Activated naive CD8-positive, alpha-beta T cell treated with anti-CD3 and anti-CD28 coated beads for 36 hours (primary cell): ENCODE measurements around the gene CADM2. TPM values are rescaled to one million over a fixed set of nuclear protein-coding genes. Genes with fewer than 3 reads are reported as not detected.

Experiments
- DNase-seq: peaks from one replicate; pipeline ENCODE4 v3.0.0; 2021
- H3K27ac Mint-ChIP-seq: one replicate; pipeline ENCODE4 v1.8.0; 2022; ENCODE audit warnings: mild to moderate bottlenecking, moderate library complexity, mixed read lengths
- H3K27me3 Mint-ChIP-seq: one replicate; pipeline ENCODE4 v1.8.0; 2022; ENCODE audit warnings: mild to moderate bottlenecking, mixed read lengths
- H3K36me3 Mint-ChIP-seq: one replicate; pipeline ENCODE4 v1.8.0; 2021; ENCODE audit warnings: mild to moderate bottlenecking, mixed read lengths
- H3K4me1 Mint-ChIP-seq: one replicate; pipeline ENCODE4 v1.8.0; 2021; ENCODE audit warnings: mixed read lengths
- H3K4me3 Mint-ChIP-seq: one replicate; pipeline ENCODE4 v1.8.0; 2022; ENCODE audit warnings: mild to moderate bottlenecking, moderate library complexity, mixed read lengths
- H3K9me3 Mint-ChIP-seq: one replicate; pipeline ENCODE4 v1.8.0; 2022; ENCODE audit warnings: mixed read lengths
- total RNA-seq, 2 experiments: library from RNA; stranded (reverse); gene quantifications; one replicate each; pipeline ENCODE4 v1.2.3, GENCODE V29; 2021

Gene CADM2
- total RNA-seq, 2 experiments from 2014 or later: 0.21 to 0.40 TPM

DNA sequence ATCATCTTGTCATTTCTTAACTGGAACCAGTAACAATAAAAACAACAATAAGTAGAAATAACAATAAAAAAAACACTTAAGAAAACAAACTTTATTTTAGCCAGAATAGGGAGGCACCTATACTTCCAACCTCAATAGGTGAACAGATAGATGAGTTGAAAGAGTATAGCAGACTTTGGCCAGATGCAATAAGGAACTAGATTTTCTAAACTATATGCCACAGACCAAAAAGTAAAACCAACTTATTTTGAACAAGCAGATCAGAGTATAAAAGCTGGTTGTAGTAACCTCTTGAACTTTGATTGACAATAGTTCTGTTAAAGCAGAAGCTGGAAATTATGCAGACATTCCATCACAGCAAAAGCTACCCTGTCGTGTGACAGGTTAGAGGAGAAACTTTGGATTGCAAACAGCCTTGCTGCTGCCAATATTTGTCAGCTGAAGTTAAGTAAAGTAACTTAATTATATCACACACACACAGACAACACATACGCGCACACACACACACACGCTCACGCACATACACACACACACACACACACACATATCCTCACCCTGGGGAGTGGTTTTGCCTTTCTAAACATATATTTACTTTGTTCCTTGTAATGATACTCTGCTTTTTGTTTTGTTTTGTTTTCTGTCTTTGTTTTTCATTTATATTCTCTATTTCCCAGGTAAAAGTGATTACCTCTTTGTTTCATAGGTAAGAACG, 1128.5 kb downstream of the CADM2 start:
- no peak overlapping the region for H3K4me3 Mint-ChIP-seq
- no peak overlapping the region for H3K27ac Mint-ChIP-seq
- no peaks in the 10 kb centered on the region for H3K4me1 Mint-ChIP-seq
- no peaks in the 10 kb centered on the region for H3K36me3 Mint-ChIP-seq
- DNase-seq: no peak
- peaks cover 11% of the 10 kb centered on the region for H3K9me3 Mint-ChIP-seq
- no peaks in the 10 kb centered on the region for H3K27me3 Mint-ChIP-seq

DNA sequence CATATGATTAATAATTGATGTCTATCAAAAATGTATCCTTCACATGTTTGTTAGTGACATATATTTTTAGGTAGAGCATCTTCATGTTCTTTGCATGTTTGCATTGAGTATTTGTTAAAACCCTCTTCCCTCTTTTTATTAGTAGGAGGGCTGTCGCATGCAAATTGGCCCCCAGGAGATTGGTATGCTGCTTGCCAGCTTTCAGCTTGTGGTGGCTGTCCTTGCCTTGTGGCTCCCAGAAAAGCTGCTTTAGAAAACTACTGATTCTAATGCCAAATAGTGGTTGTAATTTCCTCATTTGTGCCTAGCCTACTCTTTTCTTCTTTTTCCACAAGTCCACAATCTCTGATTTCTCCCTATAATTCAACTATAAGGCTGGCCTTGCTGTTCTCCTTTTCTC, 1145.4 kb downstream of the CADM2 start:
- no peak overlapping the region for H3K4me3 Mint-ChIP-seq
- H3K27ac Mint-ChIP-seq: no peak overlapping the region
- peaks cover 9% of the 10 kb centered on the region for H3K9me3 Mint-ChIP-seq
- no peak for DNase-seq
- H3K36me3 Mint-ChIP-seq: no peaks in the 10 kb centered on the region
- H3K4me1 Mint-ChIP-seq: no peaks in the 10 kb centered on the region
- no peaks in the 10 kb centered on the region for H3K27me3 Mint-ChIP-seq

DNA sequence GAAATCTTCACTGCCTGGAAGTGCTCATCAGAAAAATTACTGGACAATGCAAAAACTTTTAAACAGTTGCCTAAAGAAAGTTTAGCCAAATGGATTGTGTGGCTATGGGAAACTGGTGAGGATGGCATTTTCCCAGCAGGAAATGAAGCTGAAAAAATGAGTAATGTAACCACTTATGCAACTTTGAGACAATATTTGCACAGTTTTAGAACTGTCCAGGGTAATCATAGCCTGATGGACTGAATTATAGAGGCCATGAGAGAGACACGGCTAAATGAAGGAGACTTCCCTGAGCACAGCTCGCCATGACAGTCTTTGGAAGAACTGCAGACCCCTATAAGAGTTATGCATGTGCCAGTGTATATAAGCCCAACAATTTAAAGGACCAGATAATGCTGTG, 1150.6 kb downstream of the CADM2 start:
- DNase-seq: no peak
- Mint-ChIP-seq H3K27ac (no peak overlapping the region), H3K27me3 (no peaks in the 10 kb centered on the region), H3K9me3 (peaks cover 6% of the 10 kb centered on the region), H3K4me1 (no peaks in the 10 kb centered on the region), H3K36me3 (no peaks in the 10 kb centered on the region), H3K4me3 (no peak overlapping the region)
